ENCODE measurements around the gene PROSER3. TPM values are rescaled to one million over a fixed set of nuclear protein-coding genes. Genes with fewer than 3 reads are reported as not detected.
A peak's percentile ranks its signal among the peaks of the same experiment; 100 is the strongest.

Gene PROSER3
- total and polyA plus RNA-seq, 12 donors: 4.4 to 27.3 (median 11.0) TPM

DNA sequence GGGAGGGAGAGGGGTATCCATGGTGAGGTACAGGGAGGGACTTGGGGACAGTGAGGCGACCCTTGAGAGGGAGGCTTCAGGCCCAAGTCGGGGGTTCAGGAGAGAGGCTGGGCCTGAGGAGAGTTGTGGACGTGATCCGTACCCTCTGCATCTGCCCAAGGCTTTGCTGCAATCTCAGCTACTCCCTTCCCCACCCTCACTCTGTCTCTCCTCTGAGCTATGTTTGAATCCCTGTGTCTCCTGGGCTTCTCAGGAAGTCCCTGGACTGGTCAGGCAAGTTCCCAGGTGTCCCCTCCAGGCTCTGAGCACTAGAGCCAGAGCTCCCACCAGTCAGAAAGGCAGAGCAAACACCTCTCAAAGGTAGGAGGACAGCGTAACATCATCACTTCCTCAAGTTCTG is 7.8 kb upstream of the PROSER3 start:
- DNase-seq: no peak
- 91 to 96% (median 93%) methylated on average over 3 to 5 of the region's 5 CpGs for WGBS, 4 donors
- H3K27ac ChIP-seq: peak overlapping the region in 1 of 5 donors; percentile 67
- H3K9me3 ChIP-seq (replicated peaks in 1 of 3): no peaks in the 10 kb centered on the region
- no peaks in the 10 kb centered on the region for H3K27me3 ChIP-seq
- peaks cover 21 to 30% of the 10 kb centered on the region in 2 donors for H3K4me1 ChIP-seq (replicated peaks in 1 of 2)
- intact Hi-C loops (cut with DNase I): no loop called here
- TF ChIP-seq POLR2A (IDR thresholded peaks at IDR 0.05): no peak
- TF ChIP-seq CTCF (IDR thresholded peaks at IDR 0.05): no peak
- no peak overlapping the region for H3K4me3 ChIP-seq
- H3K36me3 ChIP-seq (replicated peaks in 1 of 2): peaks cover 0 to 24% of the 10 kb centered on the region in 2 donors

- WGBS, 4 donors: 80 to 92% (median 91%) methylated on average over 10 to 14 of the region's 14 CpGs
- Histone ChIP-seq H3K9me3 (replicated peaks in 1 of 3) (no peaks in the 10 kb centered on the region), H3K4me1 (replicated peaks in 1 of 2) (peaks cover 31 to 34% of the 10 kb centered on the region in 2 donors), H3K4me3 (no peak overlapping the region), H3K27me3 (no peaks in the 10 kb centered on the region), H3K36me3 (replicated peaks in 1 of 2) (peaks cover 0 to 24% of the 10 kb centered on the region in 2 donors), H3K27ac (no peak overlapping the region)
- no peak for TF ChIP-seq POLR2A (IDR thresholded peaks at IDR 0.05)
- peak in 1 of 7 donors; percentile 31 for DNase-seq
- intact Hi-C loops (cut with DNase I): no loop called here
Measured at GRCh38 chr19:35751839-35752745, 5.9 kb upstream of the PROSER3 start.

- WGBS, 4 donors: 92 to 97% (median 93%) methylated on average over 10 to 20 of the region's 20 CpGs
- Histone ChIP-seq H3K9me3 (replicated peaks in 1 of 3) (no peaks in the 10 kb centered on the region), H3K27ac (peak overlapping the region in 1 of 5 donors; percentile 96), H3K27me3 (no peaks in the 10 kb centered on the region), H3K36me3 (replicated peaks in 1 of 2) (peaks cover 0 to 24% of the 10 kb centered on the region in 2 donors), H3K4me3 (no peak overlapping the region), H3K4me1 (replicated peaks in 1 of 2) (peaks cover 34 to 38% of the 10 kb centered on the region in 2 donors)
- no peak for DNase-seq
- no peak for TF ChIP-seq POLR2A (IDR thresholded peaks at IDR 0.05)
- TF ChIP-seq CTCF (IDR thresholded peaks at IDR 0.05): no peak
- intact Hi-C loops (cut with DNase I): no loop called here
Measured at GRCh38 chr19:35752746-35753350, 5.1 kb upstream of the PROSER3 start.

GRCh38 chr19:35753634-35754369 is 4.2 kb upstream of the PROSER3 start:
- peaks cover 36 to 39% of the 10 kb centered on the region in 2 donors for H3K4me1 ChIP-seq (replicated peaks in 1 of 2)
- peaks cover 0 to 24% of the 10 kb centered on the region in 2 donors for H3K36me3 ChIP-seq (replicated peaks in 1 of 2)
- DNase-seq: no peak
- H3K4me3 ChIP-seq: no peak overlapping the region
- TF ChIP-seq POLR2A (IDR thresholded peaks at IDR 0.05) (peak in 1 of 2 donors; percentile 12), CTCF (IDR thresholded peaks at IDR 0.05) (no peak)
- H3K27ac ChIP-seq: peak overlapping the region in 2 of 5 donors; percentile 96 to 97
- no peaks in the 10 kb centered on the region for H3K9me3 ChIP-seq (replicated peaks in 1 of 3)
- 82 to 92% (median 85%) methylated on average over 12 to 20 of the region's 20 CpGs for WGBS, 4 donors
- no peaks in the 10 kb centered on the region for H3K27me3 ChIP-seq
- intact Hi-C loops (cut with DNase I): no loop called here

All from adrenal gland (tissue), 12 donors.